Activated gamma-delta T cell treated with anti-CD3 and anti-CD28 coated beads, Interleukin-2, amount 50 U/mL, for 16 hours (primary cell): ENCODE data around the gene NUDT5.
"Not testable (repeated sequence)": the region's sequence is repeated elsewhere in the genome, so short reads cannot be mapped to it uniquely, and the experiment has no call there.

Experiments
- DNase-seq: peaks from one replicate; pipeline ENCODE4 v3.0.0-alpha.2; 2020; ENCODE audit warnings: low read depth

Gene NUDT5

GRCh38 chr10:12195603-12196506, at the start of gene NUDT5, which contains the start of gene CDC123:
Gene NUDT5 (minus strand): TSS chr10:12195891. CDS start chr10:12186291, 9,600 bp downstream.
Gene CDC123 (plus strand): TSS chr10:12196188. CDS start chr10:12196246, 58 bp downstream.
- peak; percentile 69 for DNase-seq

GRCh38 chr10:12243864-12244620, 48.4 kb upstream of the NUDT5 start:
- no peak for DNase-seq

GRCh38 chr10:12241810-12242529, 46.3 kb upstream of the NUDT5 start:
- no peak for DNase-seq

- DNase-seq = no peak
Observed at GRCh38 chr10:12238821-12239220, 43.1 kb upstream of the NUDT5 start.

- DNase-seq = no peak
Observed at GRCh38 chr10:12237265-12238220, 41.9 kb upstream of the NUDT5 start.

GRCh38 chr10:12235796-12236195, 40.1 kb upstream of the NUDT5 start:
- DNase-seq = no peak

- DNase-seq = no peak
Observed at GRCh38 chr10:12235116-12235694, 39.5 kb upstream of the NUDT5 start.

- not testable (repeated sequence) for DNase-seq
Observed at GRCh38 chr10:12234687-12235086, 39.0 kb upstream of the NUDT5 start.

- DNase-seq = no peak
Observed at GRCh38 chr10:12228851-12229250, 33.2 kb upstream of the NUDT5 start.

- DNase-seq = not testable (repeated sequence)
Observed at GRCh38 chr10:12226438-12226837, 30.7 kb upstream of the NUDT5 start.

- no peak for DNase-seq
Observed at GRCh38 chr10:12225444-12225843, 29.8 kb upstream of the NUDT5 start.

- no peak for DNase-seq
Observed at GRCh38 chr10:12221323-12222298, 25.9 kb upstream of the NUDT5 start.

GRCh38 chr10:12218991-12219390, 23.3 kb upstream of the NUDT5 start:
- no peak for DNase-seq

- no peak for DNase-seq
Observed at GRCh38 chr10:12214763-12215218, 19.1 kb upstream of the NUDT5 start.

GRCh38 chr10:12214093-12214492, 18.4 kb upstream of the NUDT5 start:
- no peak for DNase-seq

GRCh38 chr10:12213621-12214020, 17.9 kb upstream of the NUDT5 start:
- DNase-seq = no peak

GRCh38 chr10:12212454-12212853, 16.8 kb upstream of the NUDT5 start:
- DNase-seq = no peak

GRCh38 chr10:12208460-12208859, 12.8 kb upstream of the NUDT5 start:
- DNase-seq = no peak

- DNase-seq = no peak
Observed at GRCh38 chr10:12207114-12207513, 11.4 kb upstream of the NUDT5 start.
